GM21447 (cell line): Measurements from ENCODE around the gene DNAJB8.

Experiments used
- ATAC-seq: cut with Tn5 transposase; IDR thresholded peaks from one replicate; pipeline ENCODE4 v1.9.1; 2021; ENCODE audit not compliant: unreplicated experiment

Gene DNAJB8

GRCh38 chr3:128494367-128494650 is 27.6 kb upstream of the DNAJB8 start:
- no peak for ATAC-seq

- no peak for ATAC-seq
Observed at GRCh38 chr3:128493570-128494366, 27.1 kb upstream of the DNAJB8 start.

- ATAC-seq: no peak
Observed at GRCh38 chr3:128492671-128493569, 26.2 kb upstream of the DNAJB8 start, which contains the start of gene GATA2. TSS of gene GATA2 (minus strand) at chr3:128493201. CDS start at chr3:128487031, 6,170 bp downstream.

- ATAC-seq: no peak
Observed at GRCh38 chr3:128491941-128492670, 25.4 kb upstream of the DNAJB8 start.

DNA sequence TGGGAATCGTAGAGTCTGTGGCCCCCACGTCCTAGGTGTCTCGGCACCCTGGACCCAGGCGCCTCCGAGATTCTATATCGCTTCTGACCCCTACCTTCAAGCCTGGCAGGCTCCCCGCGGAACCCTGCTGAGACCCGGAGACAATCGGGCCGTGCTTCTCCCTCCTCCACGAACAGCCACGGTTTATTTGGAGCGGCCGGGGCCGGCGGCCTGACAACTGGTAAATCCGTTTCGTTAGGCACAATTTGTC is 24.9 kb upstream of the DNAJB8 start:
- no peak for ATAC-seq

DNA sequence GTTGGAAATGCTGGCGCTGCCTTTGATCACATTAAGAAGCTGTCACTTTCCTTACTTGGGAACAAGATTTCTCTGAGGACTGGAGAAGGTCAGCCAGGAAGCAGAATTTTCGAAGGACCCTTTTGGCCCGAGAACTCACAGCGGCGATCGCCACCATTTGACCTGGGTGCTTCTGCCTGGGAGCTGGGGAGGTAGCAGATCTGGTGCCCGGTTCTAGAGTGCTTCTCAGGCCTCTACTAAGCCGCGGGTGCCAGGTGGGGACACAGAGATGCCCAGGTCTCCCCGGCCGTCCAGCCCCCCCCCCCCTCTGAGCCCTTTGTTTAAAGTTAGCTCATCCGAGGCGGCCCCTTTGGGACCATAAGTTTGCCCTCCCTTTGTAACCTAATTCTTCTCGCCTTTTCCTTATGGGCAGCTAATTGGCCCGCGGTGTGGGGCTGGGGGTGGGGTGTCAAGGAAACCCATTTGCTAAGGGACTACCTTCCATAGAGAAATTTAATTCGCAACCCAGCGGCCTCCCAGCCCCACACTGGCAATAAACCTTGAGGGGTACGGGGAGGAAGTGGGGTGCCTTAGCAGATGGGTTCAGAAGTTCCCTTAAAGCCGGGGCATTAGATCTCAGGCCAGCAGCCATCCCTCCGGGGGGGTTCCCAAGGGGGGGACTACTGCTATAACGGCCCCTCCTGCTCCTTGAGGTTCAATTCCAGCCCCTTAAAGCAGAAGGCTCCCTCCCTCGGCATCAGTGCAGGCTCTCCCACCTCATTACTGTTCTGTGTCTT is 24.4 kb upstream of the DNAJB8 start:
- no peak for ATAC-seq

- ATAC-seq: no peak
Observed at GRCh38 chr3:128490650-128490914, 23.9 kb upstream of the DNAJB8 start.

- no peak for ATAC-seq
Observed at GRCh38 chr3:128489927-128490649, 23.4 kb upstream of the DNAJB8 start.

DNA sequence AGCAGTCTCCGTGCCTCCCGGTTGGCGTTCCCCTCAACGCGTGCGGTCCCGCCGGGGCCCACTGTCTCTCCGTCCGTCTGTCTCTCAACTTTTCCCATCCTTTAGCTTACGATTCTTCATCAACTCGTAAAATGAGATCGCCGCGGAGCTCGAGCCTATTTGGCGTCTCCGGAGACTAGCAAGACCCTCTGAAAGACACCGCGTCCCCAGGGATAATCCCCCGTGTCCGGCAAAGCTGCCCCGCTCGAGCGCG is 22.9 kb upstream of the DNAJB8 start:
- no peak for ATAC-seq

DNA sequence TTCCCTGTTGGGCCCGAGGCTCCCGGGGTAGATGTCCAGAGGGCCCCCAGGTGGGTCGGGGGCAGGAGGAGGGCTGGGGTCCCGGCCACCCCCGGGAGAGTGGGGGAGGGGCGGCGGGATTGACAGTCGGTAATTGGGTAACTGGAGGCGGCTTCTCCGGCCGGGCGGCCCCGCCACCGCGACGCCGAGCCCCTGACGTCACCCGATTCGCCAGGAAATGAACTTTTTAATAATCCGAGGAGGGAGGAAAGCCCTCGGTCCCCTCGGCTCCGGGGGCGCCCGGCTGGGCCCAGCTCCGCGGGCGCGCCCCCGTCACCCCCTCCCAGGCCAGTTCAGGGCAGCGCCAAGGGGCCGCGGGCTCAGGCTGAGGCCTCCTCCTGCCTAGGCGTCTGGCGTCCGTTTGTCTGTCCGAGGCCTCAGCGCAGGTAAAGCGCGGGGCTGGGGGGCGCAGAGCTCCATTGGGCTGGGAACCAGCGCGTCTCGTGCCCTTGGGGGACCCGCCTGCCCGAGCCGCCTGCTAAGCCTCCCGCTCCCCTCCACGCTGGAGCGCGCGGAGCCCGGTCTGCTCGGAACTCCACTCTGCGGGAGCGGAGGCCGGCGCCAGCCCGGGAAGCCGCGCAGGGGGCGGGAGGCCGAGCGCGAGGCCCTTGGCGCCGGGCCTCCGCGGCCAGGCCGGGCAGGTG is 22.4 kb upstream of the DNAJB8 start:
- ATAC-seq: no peak

GRCh38 chr3:128488636-128488990 is 21.9 kb upstream of the DNAJB8 start:
- ATAC-seq: no peak

DNA sequence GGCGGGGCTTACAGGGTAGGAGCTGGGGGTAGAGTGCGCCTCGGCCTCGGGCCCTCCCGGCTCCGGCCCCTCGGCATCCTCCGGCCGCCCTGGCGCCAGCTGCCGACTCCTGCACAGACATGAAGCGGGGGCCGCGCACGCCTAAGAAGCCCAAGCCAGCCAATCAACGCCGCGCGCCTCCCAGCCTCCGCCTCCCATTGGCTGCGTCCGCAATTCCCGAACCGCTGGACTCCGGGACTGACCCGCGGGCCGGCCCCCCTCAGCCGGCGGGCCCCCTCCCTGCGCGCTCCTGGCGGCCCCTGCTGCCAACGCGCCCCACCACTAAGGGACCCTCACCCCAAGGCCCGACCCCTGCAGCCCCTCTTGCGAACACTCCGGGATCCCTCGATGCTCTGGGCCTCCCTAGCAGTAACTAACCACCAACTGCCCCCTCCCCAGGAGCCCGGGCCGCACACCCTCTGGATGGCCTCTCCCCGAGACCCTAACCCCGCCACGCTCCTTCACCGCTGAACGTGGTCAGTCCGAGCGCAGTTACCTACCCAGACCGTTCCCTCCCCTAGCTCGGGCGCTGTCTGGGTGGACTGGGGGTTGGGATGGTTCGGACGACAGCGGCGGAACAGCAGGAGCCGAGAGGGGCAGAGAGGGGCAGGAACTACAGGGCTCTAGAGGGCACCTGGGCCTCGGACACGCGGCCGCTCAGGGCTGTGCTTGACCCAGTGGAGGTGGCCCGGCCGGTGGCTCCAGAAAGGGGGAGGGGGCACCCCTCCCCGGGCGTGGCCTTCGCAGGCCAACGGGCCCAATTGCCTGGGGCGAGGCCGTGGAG is 21.3 kb upstream of the DNAJB8 start:
- no peak for ATAC-seq

- no peak for ATAC-seq
Observed at GRCh38 chr3:128487538-128487812, 20.8 kb upstream of the DNAJB8 start.

- no peak for ATAC-seq
Observed at GRCh38 chr3:128486681-128487537, 20.2 kb upstream of the DNAJB8 start.

DNA sequence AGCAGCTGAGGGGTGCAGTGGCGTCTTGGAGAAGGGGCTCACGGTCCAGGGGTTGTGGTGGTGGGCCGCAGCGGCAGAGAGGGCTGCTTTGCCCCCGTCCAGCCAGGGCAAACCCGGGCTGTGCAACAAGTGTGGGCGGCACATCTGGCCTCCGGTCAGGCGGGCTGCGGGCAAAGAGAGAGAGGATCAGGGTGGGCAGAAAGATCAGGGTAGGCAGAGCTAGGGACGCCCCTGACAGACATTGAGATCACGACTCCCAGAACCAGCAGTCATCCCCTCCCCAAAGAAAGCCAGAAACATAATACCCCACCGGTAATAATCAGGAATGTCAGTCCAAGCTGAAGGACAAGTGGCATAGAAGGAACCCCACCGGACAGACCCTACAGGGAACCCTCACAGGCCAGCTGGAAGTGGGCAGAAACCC is 19.5 kb upstream of the DNAJB8 start:
- no peak for ATAC-seq

- no peak for ATAC-seq
Observed at GRCh38 chr3:128485282-128486204, 18.9 kb upstream of the DNAJB8 start.

GRCh38 chr3:128484404-128485281 is 18.0 kb upstream of the DNAJB8 start:
- no peak for ATAC-seq
